Bronchial epithelial cell (primary cell): ENCODE data around the gene COQ10A. TPM values are rescaled to one million over a fixed set of nuclear protein-coding genes. Genes with fewer than 3 reads are reported as not detected.
"Not testable (repeated sequence)": the region's sequence is repeated elsewhere in the genome, so short reads cannot be mapped to it uniquely, and the experiment has no call there.

Experiments used
- DNase-seq: peaks from one replicate; pipeline ENCODE4 v3.0.0-alpha.2; 2010; ENCODE audit warnings: low read depth
- FAIRE-seq: peaks from 2 replicates; lab custom pipeline; 2011; peaks lifted over from hg19 to GRCh38; lab: Jason Lieb, UNC
- H3K27me3 ChIP-seq: 2 replicates; pipeline ENCODE4 v1.5.1; 2011; ENCODE audit warnings: low read length; ENCODE audit not compliant: control insufficient read depth, insufficient read depth
- H3K36me3 ChIP-seq: 2 replicates; pipeline ENCODE4 v1.5.1; 2011; ENCODE audit warnings: low read length; ENCODE audit not compliant: control insufficient read depth, insufficient read depth
- H3K4me3 ChIP-seq: 2 replicates; pipeline ENCODE4 v1.5.1; 2011; ENCODE audit warnings: mild to moderate bottlenecking, low read depth, low read length, control low read depth
- total RNA-seq: library from RNA; depleted of rRNA; stranded (reverse); fragments of >200 nt; gene quantifications from 2 replicates; pipeline ENCODE4 v1.2.1, GENCODE V29; 2014
- TF ChIP-seq, protein P1 (sequence below): IDR thresholded peaks from 2 replicates; pipeline ENCODE4 v1.5.1; 2011; ENCODE audit warnings: mild to moderate bottlenecking, moderate library complexity, low read length, control low read depth, inconsistent platforms; ENCODE audit not compliant: insufficient read depth, severe bottlenecking

The COQ10A gene
- total RNA-seq, 1 donor from 2014 or later, result 5.3 TPM

GRCh38 chr12:56260921-56261320 lies 5.8 kb upstream of the COQ10A start:
- Histone ChIP-seq H3K36me3 (peaks cover 1% of the 10 kb centered on the region), H3K4me3 (no peak overlapping the region), H3K27me3 (no peaks in the 10 kb centered on the region)
- no peak for FAIRE-seq
- TF ChIP-seq, protein P1, sequence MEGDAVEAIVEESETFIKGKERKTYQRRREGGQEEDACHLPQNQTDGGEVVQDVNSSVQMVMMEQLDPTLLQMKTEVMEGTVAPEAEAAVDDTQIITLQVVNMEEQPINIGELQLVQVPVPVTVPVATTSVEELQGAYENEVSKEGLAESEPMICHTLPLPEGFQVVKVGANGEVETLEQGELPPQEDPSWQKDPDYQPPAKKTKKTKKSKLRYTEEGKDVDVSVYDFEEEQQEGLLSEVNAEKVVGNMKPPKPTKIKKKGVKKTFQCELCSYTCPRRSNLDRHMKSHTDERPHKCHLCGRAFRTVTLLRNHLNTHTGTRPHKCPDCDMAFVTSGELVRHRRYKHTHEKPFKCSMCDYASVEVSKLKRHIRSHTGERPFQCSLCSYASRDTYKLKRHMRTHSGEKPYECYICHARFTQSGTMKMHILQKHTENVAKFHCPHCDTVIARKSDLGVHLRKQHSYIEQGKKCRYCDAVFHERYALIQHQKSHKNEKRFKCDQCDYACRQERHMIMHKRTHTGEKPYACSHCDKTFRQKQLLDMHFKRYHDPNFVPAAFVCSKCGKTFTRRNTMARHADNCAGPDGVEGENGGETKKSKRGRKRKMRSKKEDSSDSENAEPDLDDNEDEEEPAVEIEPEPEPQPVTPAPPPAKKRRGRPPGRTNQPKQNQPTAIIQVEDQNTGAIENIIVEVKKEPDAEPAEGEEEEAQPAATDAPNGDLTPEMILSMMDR, result no peak
- DNase-seq, result no peak

DNA sequence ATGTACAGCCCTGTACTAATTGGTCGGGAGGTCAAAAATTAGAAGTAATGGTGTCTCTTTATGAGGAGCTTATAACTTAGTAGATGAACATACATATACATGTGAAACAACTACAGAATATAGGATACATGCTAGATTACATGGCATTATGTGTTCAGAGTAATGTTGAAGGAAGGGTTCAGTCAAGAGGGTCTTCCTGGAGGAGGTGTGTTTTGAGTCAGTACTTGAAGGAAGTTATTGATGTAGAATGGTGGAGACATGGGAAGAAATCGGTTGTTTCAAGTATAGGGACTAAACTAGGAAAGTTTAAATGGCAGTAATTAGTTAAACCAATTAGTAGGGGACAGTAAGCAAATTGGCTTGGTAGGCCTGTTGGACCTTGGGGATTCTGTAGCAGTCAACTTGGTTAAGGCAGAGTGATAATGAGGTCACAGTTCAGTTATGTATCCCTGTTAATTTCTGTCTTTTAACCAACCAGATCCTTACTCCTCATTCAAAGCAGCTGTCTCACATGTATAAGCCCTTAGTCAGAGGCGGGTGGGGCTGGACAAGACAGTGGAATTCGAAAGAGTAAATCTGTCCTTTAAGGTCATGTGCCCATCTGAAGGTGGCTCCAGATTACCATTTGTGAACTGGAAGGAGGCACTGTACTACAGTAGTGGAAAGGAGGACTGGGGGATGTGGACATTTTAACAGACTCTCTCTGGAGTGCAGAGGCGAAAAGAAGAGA lies 5.1 kb upstream of the COQ10A start:
- no peaks in the 10 kb centered on the region for H3K27me3 ChIP-seq
- peaks cover 1% of the 10 kb centered on the region for H3K36me3 ChIP-seq
- no peak overlapping the region for H3K4me3 ChIP-seq
- FAIRE-seq (no peak), DNase-seq (peak; percentile 84)
- TF ChIP-seq, protein P1, result no peak

DNA sequence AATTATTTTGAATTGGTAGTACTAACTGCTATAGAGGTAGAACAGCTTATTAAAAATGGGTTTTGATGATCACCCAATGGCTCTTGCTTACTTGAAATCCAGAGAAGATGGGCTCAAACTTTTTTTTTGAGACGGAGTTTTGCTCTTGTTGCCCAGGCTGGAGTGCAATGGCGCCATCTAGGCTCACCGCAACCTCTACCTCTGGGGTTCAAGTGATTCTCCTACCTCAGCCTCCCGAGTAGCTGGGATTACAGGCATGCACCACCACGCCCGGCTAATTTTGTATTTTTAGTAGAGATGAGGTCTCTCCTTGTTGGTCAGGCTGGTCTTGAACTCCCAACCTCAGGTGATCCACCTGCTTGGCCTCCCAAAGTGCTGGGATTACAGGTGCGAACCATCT lies 3.8 kb upstream of the COQ10A start:
- not testable (repeated sequence) for FAIRE-seq, H3K27me3 ChIP-seq, DNase-seq, H3K4me3 ChIP-seq, H3K36me3 ChIP-seq

DNA sequence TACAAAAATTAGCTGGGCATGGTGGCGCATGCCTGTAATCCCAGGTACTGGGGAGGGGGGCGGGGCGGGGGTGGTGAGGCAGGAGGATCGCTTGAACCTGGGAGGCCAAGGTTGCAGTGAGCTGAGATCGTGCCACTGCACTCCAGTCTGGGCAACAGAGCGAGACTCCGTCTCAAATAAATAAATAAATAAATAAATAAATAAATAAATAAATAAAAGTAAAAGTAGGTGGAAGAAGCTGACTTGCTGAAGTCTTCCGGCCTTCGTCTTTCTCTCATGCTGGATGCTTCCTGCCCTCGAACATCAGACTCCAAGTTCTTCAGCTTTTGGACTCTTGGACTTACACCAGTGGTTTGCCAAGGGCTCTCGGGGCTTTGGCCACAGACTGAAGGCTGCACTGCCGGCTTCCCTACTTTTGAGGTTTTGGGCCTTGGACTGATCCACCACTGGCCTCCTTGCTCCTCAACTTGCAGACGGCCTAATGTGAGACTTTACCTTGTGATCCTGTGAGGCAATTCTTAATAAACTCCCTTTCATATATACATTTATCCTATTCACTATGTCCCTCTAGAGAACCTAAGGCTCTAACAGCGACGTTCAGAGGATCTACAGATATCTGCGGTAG lies 562 bp upstream of the COQ10A start:
- not testable (repeated sequence) for FAIRE-seq

GRCh38 chr12:56267443-56268071 lies 815 bp downstream of the COQ10A start:
- Histone ChIP-seq H3K36me3 (peaks cover 5% of the 10 kb centered on the region), H3K27me3 (no peaks in the 10 kb centered on the region), H3K4me3 (peak overlapping the region; percentile 76)
- TF ChIP-seq, protein P1, result no peak
- FAIRE-seq (no peak), DNase-seq (no peak)

More for the DNA sequence above, 562 bp upstream of the COQ10A start:
- not testable (repeated sequence) for H3K36me3 ChIP-seq, H3K27me3 ChIP-seq, DNase-seq
- H3K4me3 ChIP-seq, result peak overlapping the region; percentile 76

DNA sequence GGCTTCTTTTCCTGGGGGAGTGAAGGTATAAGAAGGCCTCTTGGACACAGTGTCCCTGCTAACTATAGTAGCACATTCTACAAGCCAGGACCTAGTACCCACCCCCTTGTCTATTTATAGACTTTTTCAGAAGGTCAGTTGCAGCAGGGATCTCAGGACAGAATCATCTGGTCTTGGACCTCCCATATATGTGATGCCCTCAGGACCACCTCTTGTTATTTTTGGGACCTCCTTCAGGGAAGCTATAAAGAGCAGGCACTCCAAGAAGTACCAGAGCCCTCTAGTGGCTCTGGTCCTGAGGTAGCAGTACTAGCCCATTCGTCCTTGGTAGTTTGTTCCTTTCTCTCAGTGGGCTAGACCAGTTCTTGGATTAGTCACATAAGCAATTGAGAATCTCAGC lies 4.3 kb downstream of the COQ10A start:
- no peak overlapping the region for H3K4me3 ChIP-seq
- DNase-seq, result peak; percentile 35
- FAIRE-seq, result no peak
- H3K36me3 ChIP-seq, result peaks cover 25% of the 10 kb centered on the region
- H3K27me3 ChIP-seq, result no peaks in the 10 kb centered on the region
- TF ChIP-seq, protein P1, result peak; percentile 57

DNA sequence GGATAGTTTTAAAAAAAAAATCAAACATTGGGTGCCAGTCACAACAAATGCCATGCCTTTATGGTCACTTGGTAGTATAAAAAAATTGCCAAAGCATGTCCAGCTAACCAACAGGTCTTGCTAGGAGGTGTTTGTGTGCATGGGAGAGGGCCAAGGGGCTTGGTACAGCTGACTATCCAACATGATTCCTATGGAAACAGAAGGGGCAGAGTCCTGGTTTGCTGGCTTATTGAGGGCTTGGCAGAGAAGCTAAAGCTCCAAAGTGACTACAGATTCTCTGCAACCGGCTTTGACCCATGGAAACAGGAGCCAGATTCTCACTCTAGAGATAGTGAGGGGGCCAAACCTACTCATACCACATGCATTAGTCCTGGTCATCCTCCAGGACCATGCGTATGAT lies 5.7 kb downstream of the COQ10A start:
- DNase-seq, FAIRE-seq: not testable (repeated sequence)

More for the DNA sequence above, 5.7 kb downstream of the COQ10A start:
- peaks cover 25% of the 10 kb centered on the region for H3K36me3 ChIP-seq
- H3K27me3 ChIP-seq, H3K4me3 ChIP-seq: not testable (repeated sequence)
